ENCODE results near the gene CLTB. TPM values are rescaled to one million over a fixed set of nuclear protein-coding genes. Genes with fewer than 3 reads are reported as not detected.
A peak's percentile ranks its signal among the peaks of the same experiment; 100 is the strongest.

CLTB gene
- total and polyA plus RNA-seq, 2 of the 4 experiments (the other 2 are of a cell fraction), result 87.6 to 99.9 TPM

DNA sequence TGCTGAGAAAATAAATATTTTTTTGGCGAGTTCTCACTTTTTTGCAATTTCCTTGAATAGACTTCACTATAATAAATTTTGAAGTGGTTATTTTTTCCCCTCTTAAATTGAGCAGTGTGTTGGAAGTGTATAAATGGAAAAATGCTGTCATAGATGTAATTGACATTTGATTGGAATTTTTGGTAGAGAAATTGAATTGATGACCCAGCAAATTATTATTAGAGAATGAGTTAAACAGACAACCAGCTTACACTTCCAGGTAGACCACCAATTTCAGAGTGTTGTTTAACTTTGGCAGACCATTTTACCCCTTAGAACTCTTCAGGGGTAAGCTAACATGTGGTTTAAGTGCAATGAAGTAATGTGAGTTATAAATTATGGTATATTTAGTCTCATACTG, 33.7 kb upstream of the CLTB start:
- ChIA-PET POLR2A (ENCODE audit: unreplicated experiment) (no interaction called here), CTCF (interaction anchor here (0.6 kb wide), 1 partner anchor 11 kb away, joined by 4 read pairs; no protein-coding TSS in a partner anchor)
- Histone ChIP-seq H2BK5ac (ENCODE audit: low read depth, low read length, poor library complexity, severe bottlenecking) (no peak overlapping the region), H2BK20ac (ENCODE audit: low read depth, low read length) (no peak overlapping the region), H3K9ac (ENCODE audit: low read depth, low read length) (no peak overlapping the region), H3K4ac (ENCODE audit: low read depth, low read length) (no peak overlapping the region), H4K20me1 (ENCODE audit: insufficient read depth, low read length) (peaks cover 15% of the 10 kb centered on the region), H3K9me1 (ENCODE audit: insufficient read depth, low read length) (no peaks in the 10 kb centered on the region), H3K79me1 (ENCODE audit: low read depth in 1 of 2, low read length in 2 of 2) (peaks cover 5 to 42% of the 10 kb centered on the region in 2 experiments; a peak in 3 of 4 replicates), H2AFZ (replicated peaks; ENCODE audit: low read length, poor library complexity) (no peak overlapping the region), H3K23ac (ENCODE audit: low read depth, low read length) (no peak overlapping the region), H3K4me1 (ENCODE audit: control insufficient read depth, insufficient read depth, low read length) (peaks cover 3% of the 10 kb centered on the region), H3K27ac (ENCODE audit: insufficient read depth, low read length) (no peak overlapping the region), H4K5ac (ENCODE audit: low read depth, low read length) (no peak overlapping the region), H2AK9ac (replicated peaks; ENCODE audit: low read depth, low read length, poor library complexity) (no peak overlapping the region), H4K91ac (ENCODE audit: insufficient read depth, low read depth, low read length) (no peak overlapping the region), H3K4me3 (ENCODE audit: insufficient read depth, low read depth, low read length) (no peak overlapping the region), H2BK15ac (ENCODE audit: low read depth, low read length) (no peak overlapping the region), H4K8ac (ENCODE audit: low read depth in 2 of 2, low read length in 2 of 2) (no peak overlapping the region), H3K56ac (ENCODE audit: extremely low read depth, insufficient read depth, low read length) (no peak overlapping the region), H3K18ac (ENCODE audit: low read depth, low read length) (no peak overlapping the region), H3K36me3 (ENCODE audit: control insufficient read depth, insufficient read depth, low read length) (peaks cover 9% of the 10 kb centered on the region; the same call in 1 of the 2 replicates), H3K27me3 (ENCODE audit: control insufficient read depth, insufficient read depth, low read length) (no peaks in the 10 kb centered on the region), H2BK120ac (ENCODE audit: low read depth, low read length) (no peak overlapping the region), H2AK5ac (ENCODE audit: low read depth, low read length) (no peak overlapping the region), H3K14ac (replicated peaks; ENCODE audit: low read depth, low read length) (no peak overlapping the region), H3K9me3 (ENCODE audit: control insufficient read depth, insufficient read depth, low read length) (no peaks in the 10 kb centered on the region), H3K4me2 (ENCODE audit: low read depth, low read length) (no peak overlapping the region)
- DNase-seq (no peak), ATAC-seq (ENCODE audit: low read depth) (no peak)
- BruUV-seq (replicated peaks), result TSS peak; percentile 39
- no CpG with 5 or more reads among the region's 1 CpG for WGBS, 2 experiments (ENCODE audit: extremely low coverage in 2 of 2, insufficient read length in 1 of 2)
- intact Hi-C loops (cut with micrococcal nuclease) (no loop called here), in situ Hi-C loops (cut with MboI; ENCODE audit: low sequenced_read_pairs) (no loop called here), dilution Hi-C loops (cut with HindIII; ENCODE audit: low sequenced_read_pairs, unreplicated experiment) (no loop called here)
- TF ChIP-seq NFE2L2 (IDR thresholded peaks at IDR 0.05; ENCODE audit: low read depth, low read length) (no peak), MXI1 (IDR thresholded peaks at IDR 0.05; ENCODE audit: borderline replicate concordance, low read depth, low read length) (no peak), MAFK (IDR thresholded peaks at IDR 0.05; ENCODE audit: low read depth, low read length) (peak; percentile 77)

Measured in IMR-90 (cell line).